Stomach (tissue), 4 donors: ENCODE results near the gene RETREG1.

ENCODE experiments used
- POLR2A ChIP-seq, 4 donors: fragments of 450-650 bp; IDR thresholded peaks; one replicate each; pipeline ENCODE4 v1.6.1; 2016; ENCODE audit warnings: antibody characterized with exemption in 4 of 4, control low read depth in 2 of 4, mild to moderate bottlenecking in 1 of 4, moderate library complexity in 1 of 4
- POLR2AphosphoS5 ChIP-seq, 3 donors: sonication (generic); formaldehyde crosslinking; IDR thresholded peaks; one replicate each; pipeline ENCODE4 v1.6.1; 2016; ENCODE audit warnings: antibody characterized with exemption in 3 of 3
- TF ChIP-seq, protein P1 (sequence below), 7 experiments: fragments of 450-650 bp in 4 of 7; fragments of 200-600 bp in 3 of 7; sonication (generic) in 3 of 7; IDR thresholded peaks; one replicate each; pipeline ENCODE4 v1.5.1; 2016 to 2019; ENCODE audit warnings: antibody characterized with exemption in 7 of 7, control low read depth in 2 of 7, mild to moderate bottlenecking in 1 of 7

DNA sequence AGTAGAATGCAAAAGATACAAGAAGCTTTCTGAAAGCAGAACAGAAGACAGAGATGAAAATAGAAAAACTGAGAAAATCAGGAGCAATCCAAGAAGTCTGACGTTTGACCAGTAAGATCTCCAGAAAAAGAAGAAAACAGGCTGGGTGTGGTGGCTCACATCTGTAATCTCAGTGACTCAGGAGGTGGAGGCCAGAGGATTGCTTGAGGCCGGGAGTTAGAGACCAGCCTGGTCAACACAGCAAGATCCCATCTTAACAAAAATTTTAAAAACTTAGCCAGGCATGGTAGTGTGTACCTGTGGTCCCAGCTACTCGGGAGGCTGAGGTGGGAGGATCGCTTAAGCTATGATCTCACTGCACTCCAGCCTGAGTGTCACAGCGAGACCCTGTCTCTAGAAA is 15.9 kb downstream of the RETREG1 start:
- TF ChIP-seq, protein P1, sequence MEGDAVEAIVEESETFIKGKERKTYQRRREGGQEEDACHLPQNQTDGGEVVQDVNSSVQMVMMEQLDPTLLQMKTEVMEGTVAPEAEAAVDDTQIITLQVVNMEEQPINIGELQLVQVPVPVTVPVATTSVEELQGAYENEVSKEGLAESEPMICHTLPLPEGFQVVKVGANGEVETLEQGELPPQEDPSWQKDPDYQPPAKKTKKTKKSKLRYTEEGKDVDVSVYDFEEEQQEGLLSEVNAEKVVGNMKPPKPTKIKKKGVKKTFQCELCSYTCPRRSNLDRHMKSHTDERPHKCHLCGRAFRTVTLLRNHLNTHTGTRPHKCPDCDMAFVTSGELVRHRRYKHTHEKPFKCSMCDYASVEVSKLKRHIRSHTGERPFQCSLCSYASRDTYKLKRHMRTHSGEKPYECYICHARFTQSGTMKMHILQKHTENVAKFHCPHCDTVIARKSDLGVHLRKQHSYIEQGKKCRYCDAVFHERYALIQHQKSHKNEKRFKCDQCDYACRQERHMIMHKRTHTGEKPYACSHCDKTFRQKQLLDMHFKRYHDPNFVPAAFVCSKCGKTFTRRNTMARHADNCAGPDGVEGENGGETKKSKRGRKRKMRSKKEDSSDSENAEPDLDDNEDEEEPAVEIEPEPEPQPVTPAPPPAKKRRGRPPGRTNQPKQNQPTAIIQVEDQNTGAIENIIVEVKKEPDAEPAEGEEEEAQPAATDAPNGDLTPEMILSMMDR (IDR thresholded peaks at IDR 0.05) = no peak
- no peak for TF ChIP-seq POLR2AphosphoS5 (IDR thresholded peaks at IDR 0.05)
- no peak for TF ChIP-seq POLR2A (IDR thresholded peaks at IDR 0.05)
